GM23338 (cell line): ENCODE data around the gene CYSLTR2.

ENCODE experiments used
- CREB1 ChIP-seq: fragments of 250-450 bp; sonication (Bioruptor Pico); IDR thresholded peaks from 2 replicates; pipeline ENCODE4 v1.5.0; 2020; ENCODE audit warnings: low read depth, mild to moderate bottlenecking, moderate library complexity
- EZH2 ChIP-seq: fragments of 200-600 bp; sonication (generic); IDR thresholded peaks from one replicate; pipeline ENCODE4 v1.8.0; 2017; ENCODE audit warnings: antibody characterized with exemption, mild to moderate bottlenecking, low read depth; ENCODE audit not compliant: unreplicated experiment
- EZH2phosphoT487 ChIP-seq: fragments of 200-600 bp; sonication (generic); IDR thresholded peaks from one replicate; pipeline ENCODE4 v1.8.1; 2018; ENCODE audit warnings: antibody characterized with exemption; ENCODE audit not compliant: unreplicated experiment
- JUNB ChIP-seq: IDR thresholded peaks from one replicate; pipeline ENCODE4 v1.6.1; 2016; ENCODE audit warnings: antibody characterized with exemption; ENCODE audit not compliant: unreplicated experiment
- NANOG ChIP-seq: IDR thresholded peaks from 2 replicates; pipeline ENCODE4 v1.6.1; 2016; ENCODE audit warnings: antibody characterized with exemption, borderline replicate concordance
- POLR2AphosphoS5 ChIP-seq: IDR thresholded peaks from 2 replicates; pipeline ENCODE4 v1.6.1; 2016; ENCODE audit warnings: antibody characterized with exemption, low read depth
- STAT1 ChIP-seq: IDR thresholded peaks from one replicate; pipeline ENCODE4 v1.6.1; 2016; ENCODE audit warnings: antibody characterized with exemption; ENCODE audit not compliant: unreplicated experiment
- ZNF114 ChIP-seq: fragments of 250-450 bp; sonication (Bioruptor Pico); IDR thresholded peaks from 2 replicates; pipeline ENCODE4 v1.5.0; 2020; ENCODE audit warnings: mild to moderate bottlenecking, moderate library complexity
- TF ChIP-seq, protein P1 (sequence below), 2 experiments: fragments of 200-600 bp in 1 of 2; sonication (generic) in 1 of 2; conservative IDR thresholded peaks; 2 replicates each; pipeline versions ENCODE4 v1.5.1 to v1.6.1; 2016 to 2017; ENCODE audit warnings: antibody characterized with exemption in 2 of 2, low read depth in 2 of 2, mild to moderate bottlenecking in 2 of 2, moderate library complexity in 1 of 2
- TF ChIP-seq, protein P2 (sequence below): IDR thresholded peaks from one replicate; pipeline ENCODE4 v1.6.1; 2018; ENCODE audit warnings: antibody characterized with exemption; ENCODE audit not compliant: unreplicated experiment
- TF ChIP-seq, protein P3 (sequence below): fragments of 250-450 bp; sonication (Bioruptor Pico); IDR thresholded peaks from 2 replicates; pipeline ENCODE4 v1.5.0; 2020; ENCODE audit warnings: mild to moderate bottlenecking, moderate library complexity
- TF ChIP-seq, protein P4 (sequence below): IDR thresholded peaks from 2 replicates; pipeline ENCODE4 v1.6.1; 2016; ENCODE audit warnings: antibody characterized with exemption

DNA sequence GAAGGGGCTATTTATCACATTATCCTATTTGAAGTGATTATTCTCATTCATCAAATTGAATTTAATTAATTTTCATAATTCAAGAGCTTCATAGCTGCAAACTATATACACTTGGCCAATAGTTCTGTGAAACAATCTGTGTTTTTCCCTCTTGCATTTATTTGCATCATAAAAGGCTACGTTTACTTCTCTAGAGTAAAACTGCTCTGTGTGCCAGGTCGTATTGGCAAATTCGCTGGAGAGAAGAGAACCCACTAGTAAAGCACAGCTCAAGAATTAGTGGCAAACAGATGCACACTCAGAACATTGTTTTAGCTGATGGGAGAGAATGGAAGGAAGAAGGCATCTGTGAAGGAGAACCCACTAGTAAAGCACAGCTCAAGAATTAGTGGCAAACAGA is 81.8 kb downstream of the CYSLTR2 start:
- TF ChIP-seq, protein P1, sequence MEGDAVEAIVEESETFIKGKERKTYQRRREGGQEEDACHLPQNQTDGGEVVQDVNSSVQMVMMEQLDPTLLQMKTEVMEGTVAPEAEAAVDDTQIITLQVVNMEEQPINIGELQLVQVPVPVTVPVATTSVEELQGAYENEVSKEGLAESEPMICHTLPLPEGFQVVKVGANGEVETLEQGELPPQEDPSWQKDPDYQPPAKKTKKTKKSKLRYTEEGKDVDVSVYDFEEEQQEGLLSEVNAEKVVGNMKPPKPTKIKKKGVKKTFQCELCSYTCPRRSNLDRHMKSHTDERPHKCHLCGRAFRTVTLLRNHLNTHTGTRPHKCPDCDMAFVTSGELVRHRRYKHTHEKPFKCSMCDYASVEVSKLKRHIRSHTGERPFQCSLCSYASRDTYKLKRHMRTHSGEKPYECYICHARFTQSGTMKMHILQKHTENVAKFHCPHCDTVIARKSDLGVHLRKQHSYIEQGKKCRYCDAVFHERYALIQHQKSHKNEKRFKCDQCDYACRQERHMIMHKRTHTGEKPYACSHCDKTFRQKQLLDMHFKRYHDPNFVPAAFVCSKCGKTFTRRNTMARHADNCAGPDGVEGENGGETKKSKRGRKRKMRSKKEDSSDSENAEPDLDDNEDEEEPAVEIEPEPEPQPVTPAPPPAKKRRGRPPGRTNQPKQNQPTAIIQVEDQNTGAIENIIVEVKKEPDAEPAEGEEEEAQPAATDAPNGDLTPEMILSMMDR (conservative IDR thresholded peaks at IDR 0.05; ENCODE audit: low read depth in 2 of 2): no peak
- no peak for TF ChIP-seq EZH2
- TF ChIP-seq CREB1 (CRISPR knock-in tag): no peak
- TF ChIP-seq EZH2phosphoT487: no peak
- TF ChIP-seq, protein P2, sequence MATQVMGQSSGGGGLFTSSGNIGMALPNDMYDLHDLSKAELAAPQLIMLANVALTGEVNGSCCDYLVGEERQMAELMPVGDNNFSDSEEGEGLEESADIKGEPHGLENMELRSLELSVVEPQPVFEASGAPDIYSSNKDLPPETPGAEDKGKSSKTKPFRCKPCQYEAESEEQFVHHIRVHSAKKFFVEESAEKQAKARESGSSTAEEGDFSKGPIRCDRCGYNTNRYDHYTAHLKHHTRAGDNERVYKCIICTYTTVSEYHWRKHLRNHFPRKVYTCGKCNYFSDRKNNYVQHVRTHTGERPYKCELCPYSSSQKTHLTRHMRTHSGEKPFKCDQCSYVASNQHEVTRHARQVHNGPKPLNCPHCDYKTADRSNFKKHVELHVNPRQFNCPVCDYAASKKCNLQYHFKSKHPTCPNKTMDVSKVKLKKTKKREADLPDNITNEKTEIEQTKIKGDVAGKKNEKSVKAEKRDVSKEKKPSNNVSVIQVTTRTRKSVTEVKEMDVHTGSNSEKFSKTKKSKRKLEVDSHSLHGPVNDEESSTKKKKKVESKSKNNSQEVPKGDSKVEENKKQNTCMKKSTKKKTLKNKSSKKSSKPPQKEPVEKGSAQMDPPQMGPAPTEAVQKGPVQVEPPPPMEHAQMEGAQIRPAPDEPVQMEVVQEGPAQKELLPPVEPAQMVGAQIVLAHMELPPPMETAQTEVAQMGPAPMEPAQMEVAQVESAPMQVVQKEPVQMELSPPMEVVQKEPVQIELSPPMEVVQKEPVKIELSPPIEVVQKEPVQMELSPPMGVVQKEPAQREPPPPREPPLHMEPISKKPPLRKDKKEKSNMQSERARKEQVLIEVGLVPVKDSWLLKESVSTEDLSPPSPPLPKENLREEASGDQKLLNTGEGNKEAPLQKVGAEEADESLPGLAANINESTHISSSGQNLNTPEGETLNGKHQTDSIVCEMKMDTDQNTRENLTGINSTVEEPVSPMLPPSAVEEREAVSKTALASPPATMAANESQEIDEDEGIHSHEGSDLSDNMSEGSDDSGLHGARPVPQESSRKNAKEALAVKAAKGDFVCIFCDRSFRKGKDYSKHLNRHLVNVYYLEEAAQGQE: no peak
- TF ChIP-seq POLR2AphosphoS5: no peak
- TF ChIP-seq, protein P3, sequence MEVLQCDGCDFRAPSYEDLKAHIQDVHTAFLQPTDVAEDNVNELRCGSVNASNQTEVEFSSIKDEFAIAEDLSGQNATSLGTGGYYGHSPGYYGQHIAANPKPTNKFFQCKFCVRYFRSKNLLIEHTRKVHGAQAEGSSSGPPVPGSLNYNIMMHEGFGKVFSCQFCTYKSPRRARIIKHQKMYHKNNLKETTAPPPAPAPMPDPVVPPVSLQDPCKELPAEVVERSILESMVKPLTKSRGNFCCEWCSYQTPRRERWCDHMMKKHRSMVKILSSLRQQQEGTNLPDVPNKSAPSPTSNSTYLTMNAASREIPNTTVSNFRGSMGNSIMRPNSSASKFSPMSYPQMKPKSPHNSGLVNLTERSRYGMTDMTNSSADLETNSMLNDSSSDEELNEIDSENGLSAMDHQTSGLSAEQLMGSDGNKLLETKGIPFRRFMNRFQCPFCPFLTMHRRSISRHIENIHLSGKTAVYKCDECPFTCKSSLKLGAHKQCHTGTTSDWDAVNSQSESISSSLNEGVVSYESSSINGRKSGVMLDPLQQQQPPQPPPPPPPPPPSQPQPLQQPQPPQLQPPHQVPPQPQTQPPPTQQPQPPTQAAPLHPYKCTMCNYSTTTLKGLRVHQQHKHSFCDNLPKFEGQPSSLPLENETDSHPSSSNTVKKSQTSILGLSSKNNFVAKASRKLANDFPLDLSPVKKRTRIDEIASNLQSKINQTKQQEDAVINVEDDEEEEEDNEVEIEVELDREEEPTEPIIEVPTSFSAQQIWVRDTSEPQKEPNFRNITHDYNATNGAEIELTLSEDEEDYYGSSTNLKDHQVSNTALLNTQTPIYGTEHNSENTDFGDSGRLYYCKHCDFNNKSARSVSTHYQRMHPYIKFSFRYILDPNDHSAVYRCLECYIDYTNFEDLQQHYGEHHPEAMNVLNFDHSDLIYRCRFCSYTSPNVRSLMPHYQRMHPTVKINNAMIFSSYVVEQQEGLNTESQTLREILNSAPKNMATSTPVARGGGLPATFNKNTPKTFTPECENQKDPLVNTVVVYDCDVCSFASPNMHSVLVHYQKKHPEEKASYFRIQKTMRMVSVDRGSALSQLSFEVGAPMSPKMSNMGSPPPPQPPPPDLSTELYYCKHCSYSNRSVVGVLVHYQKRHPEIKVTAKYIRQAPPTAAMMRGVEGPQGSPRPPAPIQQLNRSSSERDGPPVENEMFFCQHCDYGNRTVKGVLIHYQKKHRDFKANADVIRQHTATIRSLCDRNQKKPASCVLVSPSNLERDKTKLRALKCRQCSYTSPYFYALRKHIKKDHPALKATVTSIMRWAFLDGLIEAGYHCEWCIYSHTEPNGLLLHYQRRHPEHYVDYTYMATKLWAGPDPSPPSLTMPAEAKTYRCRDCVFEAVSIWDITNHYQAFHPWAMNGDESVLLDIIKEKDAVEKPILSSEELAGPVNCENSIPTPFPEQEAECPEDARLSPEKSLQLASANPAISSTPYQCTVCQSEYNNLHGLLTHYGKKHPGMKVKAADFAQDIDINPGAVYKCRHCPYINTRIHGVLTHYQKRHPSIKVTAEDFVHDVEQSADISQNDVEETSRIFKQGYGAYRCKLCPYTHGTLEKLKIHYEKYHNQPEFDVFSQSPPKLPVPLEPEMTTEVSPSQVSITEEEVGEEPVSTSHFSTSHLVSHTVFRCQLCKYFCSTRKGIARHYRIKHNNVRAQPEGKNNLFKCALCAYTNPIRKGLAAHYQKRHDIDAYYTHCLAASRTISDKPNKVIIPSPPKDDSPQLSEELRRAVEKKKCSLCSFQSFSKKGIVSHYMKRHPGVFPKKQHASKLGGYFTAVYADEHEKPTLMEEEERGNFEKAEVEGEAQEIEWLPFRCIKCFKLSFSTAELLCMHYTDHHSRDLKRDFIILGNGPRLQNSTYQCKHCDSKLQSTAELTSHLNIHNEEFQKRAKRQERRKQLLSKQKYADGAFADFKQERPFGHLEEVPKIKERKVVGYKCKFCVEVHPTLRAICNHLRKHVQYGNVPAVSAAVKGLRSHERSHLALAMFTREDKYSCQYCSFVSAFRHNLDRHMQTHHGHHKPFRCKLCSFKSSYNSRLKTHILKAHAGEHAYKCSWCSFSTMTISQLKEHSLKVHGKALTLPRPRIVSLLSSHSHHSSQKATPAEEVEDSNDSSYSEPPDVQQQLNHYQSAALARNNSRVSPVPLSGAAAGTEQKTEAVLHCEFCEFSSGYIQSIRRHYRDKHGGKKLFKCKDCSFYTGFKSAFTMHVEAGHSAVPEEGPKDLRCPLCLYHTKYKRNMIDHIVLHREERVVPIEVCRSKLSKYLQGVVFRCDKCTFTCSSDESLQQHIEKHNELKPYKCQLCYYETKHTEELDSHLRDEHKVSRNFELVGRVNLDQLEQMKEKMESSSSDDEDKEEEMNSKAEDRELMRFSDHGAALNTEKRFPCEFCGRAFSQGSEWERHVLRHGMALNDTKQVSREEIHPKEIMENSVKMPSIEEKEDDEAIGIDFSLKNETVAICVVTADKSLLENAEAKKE (CRISPR knock-in tag): no peak
- TF ChIP-seq ZNF114 (CRISPR knock-in tag): no peak
- TF ChIP-seq JUNB: no peak
- no peak for TF ChIP-seq NANOG
- no peak for TF ChIP-seq STAT1
- TF ChIP-seq, protein P4, sequence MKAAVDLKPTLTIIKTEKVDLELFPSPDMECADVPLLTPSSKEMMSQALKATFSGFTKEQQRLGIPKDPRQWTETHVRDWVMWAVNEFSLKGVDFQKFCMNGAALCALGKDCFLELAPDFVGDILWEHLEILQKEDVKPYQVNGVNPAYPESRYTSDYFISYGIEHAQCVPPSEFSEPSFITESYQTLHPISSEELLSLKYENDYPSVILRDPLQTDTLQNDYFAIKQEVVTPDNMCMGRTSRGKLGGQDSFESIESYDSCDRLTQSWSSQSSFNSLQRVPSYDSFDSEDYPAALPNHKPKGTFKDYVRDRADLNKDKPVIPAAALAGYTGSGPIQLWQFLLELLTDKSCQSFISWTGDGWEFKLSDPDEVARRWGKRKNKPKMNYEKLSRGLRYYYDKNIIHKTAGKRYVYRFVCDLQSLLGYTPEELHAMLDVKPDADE: no peak
